Dendritic cell treated with granulocyte-macrophage colony-stimulating factor and Interleukin-4, amounts not matched to agents 40 ng/mL and 50 ng/mL, for 4 days (primary cell): ENCODE data around the gene SPATA25.
"Not testable (repeated sequence)": the region's sequence is repeated elsewhere in the genome, so short reads cannot be mapped to it uniquely, and the experiment has no call there.

ENCODE experiments used
- H3K27ac Mint-ChIP-seq: one replicate; pipeline ENCODE4 v1.8.0; 2022; ENCODE audit warnings: mild to moderate bottlenecking, mixed read lengths
- H3K27me3 Mint-ChIP-seq: one replicate; pipeline ENCODE4 v1.8.0; 2022; ENCODE audit warnings: mild to moderate bottlenecking, mixed read lengths
- H3K36me3 Mint-ChIP-seq: one replicate; pipeline ENCODE4 v1.8.0; 2022; ENCODE audit warnings: low read depth, mixed read lengths
- H3K4me1 Mint-ChIP-seq: one replicate; pipeline ENCODE4 v1.8.0; 2022; ENCODE audit warnings: low read depth, mixed read lengths
- H3K4me3 Mint-ChIP-seq: one replicate; pipeline ENCODE4 v1.8.0; 2022; ENCODE audit warnings: mild to moderate bottlenecking, moderate library complexity, mixed read lengths
- H3K9me3 Mint-ChIP-seq: one replicate; pipeline ENCODE4 v1.8.0; 2022; ENCODE audit warnings: mixed read lengths
- intact Hi-C: fragments of 100-400 bp; cut with micrococcal nuclease; formaldehyde crosslinking; loops from one replicate; pipeline ENCODE4 v1.15.0; 2022

SPATA25 gene

DNA sequence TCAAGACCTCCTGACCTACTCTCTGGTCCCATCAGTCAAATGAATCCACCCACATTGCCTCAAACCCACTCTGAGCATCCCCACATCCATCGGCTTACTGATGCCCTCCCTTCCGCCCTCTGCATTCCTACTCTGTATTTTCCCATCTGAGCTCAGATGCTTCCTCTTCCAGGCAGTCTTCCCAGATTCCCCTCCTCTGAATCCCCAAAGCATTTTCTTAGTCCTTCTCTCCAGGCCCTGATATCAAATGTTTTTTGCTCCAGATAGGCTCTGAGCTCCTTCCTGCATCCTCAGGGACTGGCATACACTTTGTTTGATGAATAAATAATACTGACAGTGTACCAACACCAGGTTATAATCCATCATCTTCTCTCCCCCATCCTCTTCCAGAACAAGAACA, 20.7 kb upstream of the SPATA25 start:
- H3K27ac Mint-ChIP-seq = no peak overlapping the region
- no peaks in the 10 kb centered on the region for H3K9me3 Mint-ChIP-seq
- H3K4me3 Mint-ChIP-seq = no peak overlapping the region

DNA sequence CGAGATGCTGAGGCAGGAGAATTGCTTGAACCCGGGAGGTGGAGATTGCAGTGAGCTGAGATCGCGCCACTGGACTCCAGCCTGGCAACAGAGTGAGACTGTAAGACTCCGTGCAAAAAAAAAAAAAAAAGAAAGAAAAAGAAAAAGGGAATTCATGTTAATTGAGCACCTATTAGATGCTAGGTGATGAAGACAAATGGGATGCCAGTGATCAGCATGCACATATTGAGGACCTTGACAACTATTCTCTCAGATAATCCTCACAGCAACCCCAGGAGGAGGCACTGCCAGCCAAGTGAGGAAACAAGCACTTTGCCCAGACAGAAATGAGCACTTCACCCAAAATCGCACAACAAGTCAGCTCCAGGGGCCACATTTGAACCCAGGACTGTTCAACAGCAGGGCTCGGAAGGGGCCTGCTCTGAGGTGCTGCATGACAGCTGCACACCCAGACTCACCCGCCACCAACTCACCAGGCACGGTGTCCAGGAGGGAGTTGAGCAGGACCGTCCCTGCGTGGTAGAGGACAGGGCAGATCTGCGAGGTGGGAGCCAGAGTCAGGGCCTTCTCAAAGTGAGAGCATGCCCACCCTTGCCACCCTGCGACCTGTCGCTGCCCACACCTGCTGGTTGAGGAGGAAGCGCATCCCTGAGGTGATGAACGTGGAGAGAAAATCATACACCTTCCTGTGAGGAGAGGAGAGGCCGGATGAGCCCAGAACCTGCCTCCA, 20.0 kb upstream of the SPATA25 start:
- Mint-ChIP-seq H3K36me3 (no peaks in the 10 kb centered on the region), H3K9me3 (no peaks in the 10 kb centered on the region), H3K4me1 (peaks cover 43% of the 10 kb centered on the region), H3K27ac (no peak overlapping the region), H3K27me3 (peaks cover 4% of the 10 kb centered on the region), H3K4me3 (no peak overlapping the region)
- intact Hi-C loops = no loop called here

More for the DNA sequence above, 20.7 kb upstream of the SPATA25 start:
- Mint-ChIP-seq H3K27me3 (peaks cover 5% of the 10 kb centered on the region), H3K4me1 (peaks cover 49% of the 10 kb centered on the region), H3K36me3 (no peaks in the 10 kb centered on the region)
- intact Hi-C loops = no loop called here

DNA sequence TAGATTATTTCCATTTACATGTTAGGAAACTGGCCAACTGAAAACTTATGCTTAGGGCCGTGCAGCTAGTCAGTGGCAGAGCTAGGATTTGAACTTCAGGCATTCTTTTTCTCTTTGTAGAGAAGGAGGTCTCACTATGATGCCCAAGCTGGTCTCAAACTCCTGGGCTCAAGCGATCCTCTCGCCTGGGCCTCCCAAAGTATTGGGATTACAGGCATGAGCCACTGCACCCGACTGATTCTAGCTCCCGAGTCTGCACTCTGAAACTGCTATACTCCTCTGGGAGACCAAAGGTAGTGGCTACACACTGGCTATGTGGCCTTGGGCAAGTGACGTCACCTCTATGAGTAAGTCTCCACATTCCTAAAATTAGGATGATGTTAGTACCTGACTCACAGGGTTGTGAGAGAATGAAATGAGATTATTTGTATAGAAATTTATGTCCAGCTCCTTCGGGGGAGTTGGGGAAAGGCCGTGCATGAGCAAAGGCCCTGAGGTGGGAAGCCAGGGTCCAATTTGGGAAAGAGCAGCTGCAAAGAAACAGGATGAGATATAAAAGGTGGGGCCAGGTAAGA, 18.2 kb upstream of the SPATA25 start:
- H3K27me3 Mint-ChIP-seq = no peaks in the 10 kb centered on the region
- H3K9me3 Mint-ChIP-seq = no peaks in the 10 kb centered on the region
- H3K27ac Mint-ChIP-seq = peak overlapping the region; percentile 55
- H3K4me3 Mint-ChIP-seq = no peak overlapping the region
- intact Hi-C loops = no loop called here
- H3K4me1 Mint-ChIP-seq = peaks cover 26% of the 10 kb centered on the region
- no peaks in the 10 kb centered on the region for H3K36me3 Mint-ChIP-seq

- Mint-ChIP-seq H3K4me1 (peaks cover 18% of the 10 kb centered on the region), H3K4me3 (no peak overlapping the region), H3K9me3 (no peaks in the 10 kb centered on the region), H3K27ac (peak overlapping the region; percentile 55), H3K27me3 (no peaks in the 10 kb centered on the region), H3K36me3 (peaks cover 2% of the 10 kb centered on the region)
- intact Hi-C loops = no loop called here
These were observed 17.4 kb upstream of the SPATA25 start for GRCh38 chr20:45904583-45905504.

- no peaks in the 10 kb centered on the region for H3K27me3 Mint-ChIP-seq
- H3K36me3 Mint-ChIP-seq = peaks cover 28% of the 10 kb centered on the region
- intact Hi-C loops = no loop called here
- H3K9me3 Mint-ChIP-seq = no peaks in the 10 kb centered on the region
- no peak overlapping the region for H3K27ac Mint-ChIP-seq
- no peak overlapping the region for H3K4me3 Mint-ChIP-seq
- peaks cover 10% of the 10 kb centered on the region for H3K4me1 Mint-ChIP-seq
These were observed 14.8 kb upstream of the SPATA25 start for GRCh38 chr20:45902199-45902701.

GRCh38 chr20:45901332-45901731, 13.9 kb upstream of the SPATA25 start:
- H3K27me3 Mint-ChIP-seq, intact Hi-C loops, H3K9me3 Mint-ChIP-seq, H3K27ac Mint-ChIP-seq, H3K4me3 Mint-ChIP-seq: not testable (repeated sequence)
- Mint-ChIP-seq H3K4me1 (peaks cover 10% of the 10 kb centered on the region), H3K36me3 (peaks cover 38% of the 10 kb centered on the region)

- H3K4me1 Mint-ChIP-seq = peaks cover 2% of the 10 kb centered on the region
- intact Hi-C loops = no loop called here
- no peak overlapping the region for H3K4me3 Mint-ChIP-seq
- no peak overlapping the region for H3K27ac Mint-ChIP-seq
- H3K27me3 Mint-ChIP-seq = no peaks in the 10 kb centered on the region
- H3K36me3 Mint-ChIP-seq = peaks cover 59% of the 10 kb centered on the region
- no peaks in the 10 kb centered on the region for H3K9me3 Mint-ChIP-seq
These were observed 11.8 kb upstream of the SPATA25 start for GRCh38 chr20:45899046-45899835.

GRCh38 chr20:45898285-45898684, 10.9 kb upstream of the SPATA25 start:
- Mint-ChIP-seq H3K27ac (no peak overlapping the region), H3K4me1 (peaks cover 11% of the 10 kb centered on the region), H3K27me3 (no peaks in the 10 kb centered on the region), H3K4me3 (no peak overlapping the region), H3K36me3 (peaks cover 68% of the 10 kb centered on the region), H3K9me3 (no peaks in the 10 kb centered on the region)
- intact Hi-C loops = no loop called here

- Mint-ChIP-seq H3K9me3 (no peaks in the 10 kb centered on the region), H3K27ac (no peak overlapping the region)
These were observed 10.3 kb upstream of the SPATA25 start for GRCh38 chr20:45897692-45898091.

DNA sequence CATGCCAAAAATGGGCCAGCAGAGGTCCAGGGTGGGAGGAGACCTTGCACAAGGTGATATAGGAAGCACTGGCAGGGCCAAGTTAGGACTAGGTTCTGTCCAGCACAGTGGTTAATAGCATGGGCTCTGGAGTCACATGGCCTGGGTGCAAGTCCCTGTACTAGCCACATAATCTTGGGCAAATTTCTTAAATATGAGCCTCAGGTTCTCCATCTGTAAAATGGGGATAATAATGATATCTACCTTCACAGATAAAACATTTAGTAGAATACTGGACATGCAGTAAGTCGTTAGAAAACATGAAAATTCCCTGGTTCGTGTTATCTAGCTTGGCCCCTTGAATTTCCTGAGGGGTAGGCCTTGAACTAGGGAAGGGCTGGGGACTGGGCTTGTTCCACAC, 9.9 kb upstream of the SPATA25 start:
- H3K27me3 Mint-ChIP-seq = no peaks in the 10 kb centered on the region
- H3K4me1 Mint-ChIP-seq = peaks cover 21% of the 10 kb centered on the region
- intact Hi-C loops = no loop called here
- peaks cover 78% of the 10 kb centered on the region for H3K36me3 Mint-ChIP-seq
- no peak overlapping the region for H3K4me3 Mint-ChIP-seq
- H3K27ac Mint-ChIP-seq = no peak overlapping the region
- H3K9me3 Mint-ChIP-seq = no peaks in the 10 kb centered on the region

More at GRCh38 chr20:45897692-45898091, 10.3 kb upstream of the SPATA25 start:
- no peaks in the 10 kb centered on the region for H3K27me3 Mint-ChIP-seq
- intact Hi-C loops = no loop called here
- H3K4me1 Mint-ChIP-seq = peaks cover 17% of the 10 kb centered on the region
- peaks cover 74% of the 10 kb centered on the region for H3K36me3 Mint-ChIP-seq
- no peak overlapping the region for H3K4me3 Mint-ChIP-seq

- H3K4me1 Mint-ChIP-seq = peaks cover 26% of the 10 kb centered on the region
- intact Hi-C loops = no loop called here
- no peaks in the 10 kb centered on the region for H3K9me3 Mint-ChIP-seq
- H3K36me3 Mint-ChIP-seq = peaks cover 83% of the 10 kb centered on the region
- no peak overlapping the region for H3K27ac Mint-ChIP-seq
- no peak overlapping the region for H3K4me3 Mint-ChIP-seq
- H3K27me3 Mint-ChIP-seq = no peaks in the 10 kb centered on the region
These were observed 9.3 kb upstream of the SPATA25 start for GRCh38 chr20:45896641-45897161.

- peaks cover 32% of the 10 kb centered on the region for H3K4me1 Mint-ChIP-seq
- H3K9me3 Mint-ChIP-seq = no peaks in the 10 kb centered on the region
- intact Hi-C loops = no loop called here
- H3K27me3 Mint-ChIP-seq = no peaks in the 10 kb centered on the region
- no peak overlapping the region for H3K4me3 Mint-ChIP-seq
- no peak overlapping the region for H3K27ac Mint-ChIP-seq
- peaks cover 89% of the 10 kb centered on the region for H3K36me3 Mint-ChIP-seq
These were observed 7.4 kb upstream of the SPATA25 start for GRCh38 chr20:45894797-45895196.

GRCh38 chr20:45893831-45894230, 6.4 kb upstream of the SPATA25 start:
- intact Hi-C loops = no loop called here
- Mint-ChIP-seq H3K9me3 (no peaks in the 10 kb centered on the region), H3K36me3 (peaks cover 80% of the 10 kb centered on the region), H3K4me3 (no peak overlapping the region), H3K4me1 (peaks cover 39% of the 10 kb centered on the region), H3K27ac (peak overlapping the region; percentile 54), H3K27me3 (no peaks in the 10 kb centered on the region)
